WTC11 (cell line): ENCODE measurements around the gene INPP5A. TPM values are rescaled to one million over a fixed set of nuclear protein-coding genes. Genes with fewer than 3 reads are reported as not detected.

Experiments
- ATAC-seq: fragments of 200-7000 bp; cut with Tn5 transposase; 2 replicates; pipeline ENCODE4 v1.10.0; 2021; ENCODE audit warnings: mild to moderate bottlenecking, moderate library complexity
- CTCF ChIA-PET: fragments of 300-600 bp; sonication (Branson Sonifier 250); formaldehyde crosslinking; loops from one replicate; lab custom pipeline; 2021; ENCODE audit warnings: antibody characterized with exemption; lab: Charles Lee
- POLR2A ChIA-PET: fragments of 350-600 bp; sonication (Branson Sonifier 250); formaldehyde crosslinking; loops from one replicate; lab custom pipeline; 2021; ENCODE audit warnings: antibody characterized with exemption; lab: Charles Lee
- DNase-seq: peaks from one replicate; pipeline ENCODE4 v3.0.0; 2021; ENCODE audit warnings: low spot score
- H3K27ac Mint-ChIP-seq: 2 replicates; pipeline ENCODE4 v1.8.0; 2021; ENCODE audit warnings: mixed read lengths
- H3K27me3 Mint-ChIP-seq: 2 replicates; pipeline ENCODE4 v1.8.0; 2021; ENCODE audit warnings: low read depth, mild to moderate bottlenecking, moderate library complexity, mixed read lengths
- H3K36me3 Mint-ChIP-seq: 2 replicates; pipeline ENCODE4 v1.8.0; 2021; ENCODE audit warnings: mixed read lengths
- H3K4me1 Mint-ChIP-seq: 2 replicates; pipeline ENCODE4 v1.8.0; 2022; ENCODE audit warnings: mixed read lengths
- H3K4me3 Mint-ChIP-seq: 2 replicates; pipeline ENCODE4 v1.8.0; 2021; ENCODE audit warnings: mild to moderate bottlenecking, moderate library complexity, mixed read lengths
- H3K9me3 Mint-ChIP-seq: 2 replicates; pipeline ENCODE4 v1.8.0; 2021; ENCODE audit warnings: mixed read lengths
- AFF4 ChIP-seq: sonication (generic); formaldehyde crosslinking; IDR thresholded peaks from 2 replicates; pipeline ENCODE4 v1.8.1; 2023; ENCODE audit warnings: mild to moderate bottlenecking, missing genetic modification reagents, borderline replicate concordance
- ATF3 ChIP-seq: sonication (generic); formaldehyde crosslinking; conservative IDR thresholded peaks from 2 replicates; pipeline ENCODE4 v1.8.1; 2022; ENCODE audit warnings: mild to moderate bottlenecking, missing genetic modification reagents
- CBFB ChIP-seq: sonication (generic); formaldehyde crosslinking; IDR thresholded peaks from 2 replicates; pipeline ENCODE4 v1.8.1; 2022; ENCODE audit warnings: mild to moderate bottlenecking, low read depth, missing genetic modification reagents
- CREB1 ChIP-seq: sonication (generic); formaldehyde crosslinking; IDR thresholded peaks from 2 replicates; pipeline ENCODE4 v1.8.0; 2023; ENCODE audit warnings: mild to moderate bottlenecking, missing genetic modification reagents
- E2F4 ChIP-seq: sonication (generic); formaldehyde crosslinking; IDR thresholded peaks from 2 replicates; pipeline ENCODE4 v1.8.1; 2022; ENCODE audit warnings: low read depth, mild to moderate bottlenecking, moderate library complexity, missing genetic modification reagents, borderline replicate concordance
- E2F5 ChIP-seq: sonication (generic); formaldehyde crosslinking; IDR thresholded peaks from 2 replicates; pipeline ENCODE4 v1.8.1; 2022; ENCODE audit warnings: mild to moderate bottlenecking, moderate library complexity, missing genetic modification reagents
- EMX1 ChIP-seq: fragments of 250-450 bp; sonication (Bioruptor Pico); IDR thresholded peaks from 2 replicates; pipeline ENCODE4 v1.8.0; 2021; ENCODE audit warnings: mild to moderate bottlenecking
- FOXJ3 ChIP-seq: sonication (generic); formaldehyde crosslinking; IDR thresholded peaks from 2 replicates; pipeline ENCODE4 v1.9.0; 2021; ENCODE audit warnings: missing genetic modification reagents, mild to moderate bottlenecking, borderline replicate concordance
- FOXP1 ChIP-seq: sonication (generic); formaldehyde crosslinking; IDR thresholded peaks from 2 replicates; pipeline ENCODE4 v1.8.0; 2022; ENCODE audit warnings: missing genetic modification reagents, mild to moderate bottlenecking, moderate library complexity, borderline replicate concordance
- GRHL2 ChIP-seq: fragments of 250-450 bp; sonication (Bioruptor Pico); IDR thresholded peaks from 2 replicates; pipeline ENCODE4 v1.8.0; 2022; ENCODE audit warnings: mild to moderate bottlenecking, moderate library complexity; ENCODE audit not compliant: insufficient replicate concordance, severe bottlenecking
- GTF2I ChIP-seq: fragments of 250-450 bp; sonication (Bioruptor Pico); conservative IDR thresholded peaks from 2 replicates; pipeline ENCODE4 v1.4.0; 2021; ENCODE audit warnings: mild to moderate bottlenecking
- JAZF1 ChIP-seq: fragments of 250-450 bp; sonication (Bioruptor Pico); IDR thresholded peaks from 2 replicates; pipeline ENCODE4 v1.9.0; 2021; ENCODE audit warnings: moderate library complexity, mild to moderate bottlenecking, inconsistent platforms
- MYBL2 ChIP-seq: sonication (generic); formaldehyde crosslinking; IDR thresholded peaks from 2 replicates; pipeline ENCODE4 v1.8.1; 2023; ENCODE audit warnings: mild to moderate bottlenecking, moderate library complexity, missing genetic modification reagents
- NR1H2 ChIP-seq: sonication (generic); formaldehyde crosslinking; IDR thresholded peaks from 2 replicates; pipeline ENCODE4 v1.9.0; 2021; ENCODE audit warnings: mild to moderate bottlenecking, moderate library complexity, missing genetic modification reagents
- PRDM15 ChIP-seq: sonication (generic); formaldehyde crosslinking; IDR thresholded peaks from 2 replicates; pipeline ENCODE4 v1.8.0; 2022; ENCODE audit warnings: missing genetic modification reagents
- RORB ChIP-seq: fragments of 250-450 bp; sonication (Bioruptor Pico); IDR thresholded peaks from 2 replicates; pipeline ENCODE4 v1.9.0; 2021; ENCODE audit warnings: mild to moderate bottlenecking
- TP53 ChIP-seq: sonication (generic); formaldehyde crosslinking; IDR thresholded peaks from 2 replicates; pipeline ENCODE4 v1.8.1; 2023; ENCODE audit warnings: mild to moderate bottlenecking, missing genetic modification reagents
- ZBTB43 ChIP-seq: sonication (generic); formaldehyde crosslinking; IDR thresholded peaks from 2 replicates; pipeline ENCODE4 v1.8.1; 2023; ENCODE audit warnings: mild to moderate bottlenecking, missing genetic modification reagents
- ZNF263 ChIP-seq: sonication (generic); formaldehyde crosslinking; IDR thresholded peaks from 2 replicates; pipeline ENCODE4 v1.8.1; 2022; ENCODE audit warnings: low read depth, mild to moderate bottlenecking, moderate library complexity, missing genetic modification reagents
- ZNF396 ChIP-seq: fragments of 250-450 bp; sonication (Bioruptor Pico); IDR thresholded peaks from 2 replicates; pipeline ENCODE4 v1.8.0; 2021; ENCODE audit warnings: mild to moderate bottlenecking, moderate library complexity, borderline replicate concordance
- ZNF416 ChIP-seq: fragments of 250-450 bp; sonication (Bioruptor Pico); IDR thresholded peaks from 2 replicates; pipeline ENCODE4 v1.9.0; 2021; ENCODE audit warnings: mild to moderate bottlenecking, inconsistent platforms
- ZSCAN18 ChIP-seq: fragments of 250-450 bp; sonication (Bioruptor Pico); IDR thresholded peaks from 2 replicates; pipeline ENCODE4 v2.1.2; 2022; ENCODE audit warnings: mild to moderate bottlenecking, moderate library complexity
- total RNA-seq: library from RNA; stranded (reverse); gene quantifications from 3 replicates; pipeline ENCODE4 v1.2.3, GENCODE V29; 2021

INPP5A gene
- total RNA-seq, 1 experiment from 2014 or later = 22.1 TPM

GRCh38 chr10:132641401-132641800 is 103.8 kb downstream of the INPP5A start (continued):
- TF ChIP-seq PRDM15 (CRISPR knock-in tag) = no peak
- no peak for TF ChIP-seq ZBTB43 (CRISPR knock-in tag)

GRCh38 chr10:132641966-132642731 is 104.6 kb downstream of the INPP5A start:
- H3K36me3 Mint-ChIP-seq = no peaks in the 10 kb centered on the region
- no peak overlapping the region for H3K27ac Mint-ChIP-seq
- TF ChIP-seq FOXP1 (CRISPR knock-in tag) (no peak), FOXJ3 (CRISPR knock-in tag) (no peak), E2F5 (CRISPR knock-in tag) (no peak), AFF4 (no peak), GTF2I (no peak), RORB (no peak), TP53 (no peak), ZNF263 (CRISPR knock-in tag) (no peak), ZSCAN18 (CRISPR knock-in tag) (no peak), CREB1 (CRISPR knock-in tag) (no peak), ATF3 (CRISPR knock-in tag) (no peak), GRHL2 (no peak), NR1H2 (CRISPR knock-in tag) (no peak), MYBL2 (CRISPR knock-in tag) (no peak), E2F4 (CRISPR knock-in tag) (no peak), ZNF416 (CRISPR knock-in tag) (no peak), ZNF396 (no peak), EMX1 (no peak), CBFB (no peak), JAZF1 (CRISPR knock-in tag) (no peak)
- TF ChIP-seq, all 79 proteins: peak for 0
- Mint-ChIP-seq H3K4me3 (no peak overlapping the region), H3K9me3 (peaks cover 6% of the 10 kb centered on the region; the same call in 1 of the 2 replicates), H3K27me3 (no peaks in the 10 kb centered on the region), H3K4me1 (peaks cover 5% of the 10 kb centered on the region; the same call in 1 of the 2 replicates)
- POLR2A ChIA-PET = no interaction called here
- CTCF ChIA-PET = interaction anchor here (1.2 kb wide), 1 partner anchor 183 kb away, joined by 4 read pairs; no protein-coding TSS in a partner anchor
- DNase-seq = no peak
- no peak for ATAC-seq
